SK-N-SH treated with all-trans-retinoic acid at 6 μM for 48 hours (cell line): ENCODE measurements around the gene LPP.

Experiments used
- ARNTL ChIP-seq: fragments of 450-650 bp; formaldehyde crosslinking; IDR thresholded peaks from 2 replicates; pipeline ENCODE4 v1.5.0; 2020; ENCODE audit warnings: low read depth, mild to moderate bottlenecking, moderate library complexity, borderline replicate concordance
- CREB5 ChIP-seq: fragments of 250-450 bp; sonication (Bioruptor Pico); IDR thresholded peaks from 2 replicates; pipeline ENCODE4 v1.5.1; 2020; ENCODE audit warnings: low read depth, mild to moderate bottlenecking, moderate library complexity
- OSR1 ChIP-seq: fragments of 250-450 bp; sonication (Bioruptor Pico); IDR thresholded peaks from 2 replicates; pipeline ENCODE4 v1.8.0; 2022; ENCODE audit warnings: moderate library complexity, mild to moderate bottlenecking, inconsistent platforms
- RARB ChIP-seq: fragments of 250-450 bp; sonication (Bioruptor Pico); IDR thresholded peaks from 2 replicates; pipeline ENCODE4 v1.8.0; 2021; ENCODE audit warnings: mild to moderate bottlenecking, moderate library complexity
- TCF4 ChIP-seq: fragments of 250-450 bp; sonication (Bioruptor Pico); IDR thresholded peaks from 2 replicates; pipeline ENCODE4 v1.8.0; 2021; ENCODE audit warnings: mild to moderate bottlenecking, moderate library complexity, borderline replicate concordance
- ZFP3 ChIP-seq: fragments of 250-450 bp; sonication (Bioruptor Pico); IDR thresholded peaks from 2 replicates; pipeline ENCODE4 v1.5.0; 2020; ENCODE audit warnings: mild to moderate bottlenecking, moderate library complexity
- ZFP30 ChIP-seq: fragments of 450-650 bp; formaldehyde crosslinking; IDR thresholded peaks from 2 replicates; pipeline ENCODE4 v1.5.0; 2022; ENCODE audit warnings: mild to moderate bottlenecking, moderate library complexity
- ZNF8 ChIP-seq: fragments of 450-650 bp; formaldehyde crosslinking; IDR thresholded peaks from 2 replicates; pipeline ENCODE4 v1.5.0; 2020; ENCODE audit warnings: mild to moderate bottlenecking, moderate library complexity
- TF ChIP-seq, protein P1 (sequence below): fragments of 250-450 bp; sonication (Bioruptor Pico); IDR thresholded peaks from 2 replicates; pipeline ENCODE4 v1.5.1; 2021; ENCODE audit warnings: mild to moderate bottlenecking, moderate library complexity

GRCh38 chr3:188437926-188438325, 284.0 kb downstream of the LPP start:
- TF ChIP-seq ZNF8 (CRISPR knock-in tag), result no peak
- TF ChIP-seq TCF4 (CRISPR knock-in tag), result no peak
- TF ChIP-seq CREB5 (CRISPR knock-in tag), result no peak
- TF ChIP-seq, protein P1, sequence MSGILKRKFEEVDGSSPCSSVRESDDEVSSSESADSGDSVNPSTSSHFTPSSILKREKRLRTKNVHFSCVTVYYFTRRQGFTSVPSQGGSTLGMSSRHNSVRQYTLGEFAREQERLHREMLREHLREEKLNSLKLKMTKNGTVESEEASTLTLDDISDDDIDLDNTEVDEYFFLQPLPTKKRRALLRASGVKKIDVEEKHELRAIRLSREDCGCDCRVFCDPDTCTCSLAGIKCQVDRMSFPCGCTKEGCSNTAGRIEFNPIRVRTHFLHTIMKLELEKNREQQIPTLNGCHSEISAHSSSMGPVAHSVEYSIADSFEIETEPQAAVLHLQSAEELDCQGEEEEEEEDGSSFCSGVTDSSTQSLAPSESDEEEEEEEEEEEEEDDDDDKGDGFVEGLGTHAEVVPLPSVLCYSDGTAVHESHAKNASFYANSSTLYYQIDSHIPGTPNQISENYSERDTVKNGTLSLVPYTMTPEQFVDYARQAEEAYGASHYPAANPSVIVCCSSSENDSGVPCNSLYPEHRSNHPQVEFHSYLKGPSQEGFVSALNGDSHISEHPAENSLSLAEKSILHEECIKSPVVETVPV (CRISPR knock-in tag), result no peak
- TF ChIP-seq OSR1 (CRISPR knock-in tag), result no peak
- no peak for TF ChIP-seq ZFP30 (CRISPR knock-in tag)
- TF ChIP-seq ZFP3 (CRISPR knock-in tag), result no peak
- TF ChIP-seq ARNTL (CRISPR knock-in tag), result no peak
- TF ChIP-seq RARB (CRISPR knock-in tag), result no peak
